C4-2B (cell line): ENCODE measurements around the gene CACNB4.

Experiments
- ZFX ChIP-seq: fragments of 450-650 bp; IDR thresholded peaks from 2 replicates; pipeline ENCODE4 v1.6.1; 2017
- TF ChIP-seq, protein P1 (sequence below): fragments of 450-650 bp; conservative IDR thresholded peaks from 2 replicates; pipeline ENCODE4 v1.5.1; 2017; ENCODE audit warnings: mild to moderate bottlenecking

DNA sequence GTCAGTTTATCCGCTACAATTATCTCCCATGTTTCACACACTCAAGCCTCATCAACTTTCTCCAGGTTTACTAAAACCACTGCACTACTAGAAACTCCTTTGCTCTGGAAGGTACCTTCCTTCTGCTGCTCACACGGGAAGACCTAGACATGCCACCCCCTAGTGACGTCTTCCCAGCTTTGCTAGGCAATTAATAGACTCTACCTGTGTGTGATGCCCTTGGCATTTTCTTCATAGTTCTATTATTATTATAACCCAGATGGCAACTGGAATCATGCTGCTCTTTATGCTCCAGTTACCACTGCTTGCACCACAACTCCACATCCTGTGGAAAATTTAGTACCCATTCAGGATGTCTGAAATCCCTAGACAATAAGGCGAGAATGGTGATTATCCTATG, 42.4 kb downstream of the CACNB4 start:
- TF ChIP-seq, protein P1, sequence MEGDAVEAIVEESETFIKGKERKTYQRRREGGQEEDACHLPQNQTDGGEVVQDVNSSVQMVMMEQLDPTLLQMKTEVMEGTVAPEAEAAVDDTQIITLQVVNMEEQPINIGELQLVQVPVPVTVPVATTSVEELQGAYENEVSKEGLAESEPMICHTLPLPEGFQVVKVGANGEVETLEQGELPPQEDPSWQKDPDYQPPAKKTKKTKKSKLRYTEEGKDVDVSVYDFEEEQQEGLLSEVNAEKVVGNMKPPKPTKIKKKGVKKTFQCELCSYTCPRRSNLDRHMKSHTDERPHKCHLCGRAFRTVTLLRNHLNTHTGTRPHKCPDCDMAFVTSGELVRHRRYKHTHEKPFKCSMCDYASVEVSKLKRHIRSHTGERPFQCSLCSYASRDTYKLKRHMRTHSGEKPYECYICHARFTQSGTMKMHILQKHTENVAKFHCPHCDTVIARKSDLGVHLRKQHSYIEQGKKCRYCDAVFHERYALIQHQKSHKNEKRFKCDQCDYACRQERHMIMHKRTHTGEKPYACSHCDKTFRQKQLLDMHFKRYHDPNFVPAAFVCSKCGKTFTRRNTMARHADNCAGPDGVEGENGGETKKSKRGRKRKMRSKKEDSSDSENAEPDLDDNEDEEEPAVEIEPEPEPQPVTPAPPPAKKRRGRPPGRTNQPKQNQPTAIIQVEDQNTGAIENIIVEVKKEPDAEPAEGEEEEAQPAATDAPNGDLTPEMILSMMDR = no peak
- TF ChIP-seq ZFX = no peak
